ENCODE results near the gene TPRG1L. TPM values are rescaled to one million over a fixed set of nuclear protein-coding genes. Genes with fewer than 3 reads are reported as not detected.
"Not testable (repeated sequence)": the region's sequence is repeated elsewhere in the genome, so short reads cannot be mapped to it uniquely, and the experiment has no call there.

TPRG1L gene
- polyA plus RNA-seq, 1 donor, result 40.4 TPM

DNA sequence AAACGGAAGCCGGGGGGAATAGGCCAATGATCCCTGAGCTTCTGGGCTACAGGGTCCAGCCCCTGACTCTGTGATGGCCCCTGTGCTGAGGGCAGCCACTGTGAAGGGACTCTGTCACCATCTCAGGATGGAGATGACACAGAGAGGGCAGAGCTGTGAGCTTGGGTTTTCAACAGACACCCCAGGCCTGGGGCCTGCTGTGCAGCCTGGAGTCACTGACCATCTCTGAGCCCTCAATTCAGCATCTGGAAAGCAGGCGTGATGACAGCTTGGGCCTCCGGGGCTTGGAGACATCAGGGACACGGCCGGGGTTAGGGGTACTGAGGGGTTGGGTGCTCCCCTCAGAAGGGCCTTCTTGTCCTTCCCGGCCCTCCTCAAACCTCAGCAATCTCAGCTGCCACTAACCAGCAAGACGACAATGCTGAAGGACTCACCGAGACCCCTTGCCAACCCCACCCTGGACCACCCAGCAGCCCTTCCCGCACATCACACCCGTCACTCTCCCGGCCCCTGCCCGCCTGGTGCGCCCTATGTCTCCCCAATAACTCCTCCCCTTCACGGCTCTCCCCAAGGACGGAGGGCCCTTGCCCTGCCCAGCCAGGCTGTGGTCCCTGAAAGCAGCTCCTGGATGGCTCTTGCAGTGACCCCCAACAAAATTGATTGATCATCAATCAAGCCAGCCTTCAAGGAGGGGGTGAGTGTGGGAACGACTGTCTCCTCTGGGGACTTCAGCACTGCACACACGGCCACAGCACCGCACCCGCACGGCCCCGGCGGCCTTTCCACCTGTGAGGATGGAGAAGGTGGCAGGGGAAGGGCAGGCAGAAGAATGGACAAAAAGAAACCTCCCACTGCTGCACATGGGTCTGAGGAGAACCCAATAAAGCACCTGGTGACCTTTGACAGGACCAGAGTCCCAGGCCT, 17.8 kb upstream of the TPRG1L start:
- DNase-seq, result no peak

DNA sequence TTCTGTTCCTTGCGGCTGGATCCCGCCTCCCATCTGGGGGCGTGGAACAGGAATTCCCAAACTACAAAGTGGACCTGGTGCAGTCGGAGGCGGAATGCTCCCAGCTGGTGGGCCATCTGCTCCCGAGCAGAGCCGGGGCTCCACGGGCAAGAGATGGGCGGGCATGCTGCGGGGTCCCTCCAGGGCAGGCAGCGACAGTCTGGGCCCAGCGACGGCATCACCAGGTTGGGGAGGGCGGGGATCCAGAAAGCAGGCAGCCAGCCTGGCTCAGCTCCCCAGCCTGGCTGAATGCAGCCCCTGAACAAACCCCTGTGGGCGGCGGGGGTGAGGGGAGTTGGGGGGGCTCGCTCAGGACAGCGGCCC, 17.1 kb upstream of the TPRG1L start:
- DNase-seq, result no peak

DNA sequence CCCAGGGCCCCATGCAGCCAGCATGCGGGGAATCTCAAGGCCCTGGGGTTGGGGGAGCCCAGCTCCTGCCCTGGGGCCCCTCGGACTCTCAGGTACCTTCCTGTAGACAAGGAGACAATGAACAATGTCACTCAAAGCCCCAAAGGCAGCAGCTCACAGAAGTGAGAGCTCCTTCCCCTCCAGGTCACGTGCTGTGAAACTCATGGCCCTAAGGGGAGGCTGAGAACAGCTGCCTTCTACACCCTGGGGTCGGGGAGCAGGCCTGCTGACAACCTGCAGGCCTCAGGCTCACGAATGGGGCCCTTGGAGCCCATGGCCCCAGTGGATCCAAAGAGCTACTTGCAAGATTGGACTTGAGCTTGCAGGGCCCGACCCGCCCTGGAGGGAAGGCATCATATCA, 16.7 kb upstream of the TPRG1L start:
- no peak for DNase-seq

DNA sequence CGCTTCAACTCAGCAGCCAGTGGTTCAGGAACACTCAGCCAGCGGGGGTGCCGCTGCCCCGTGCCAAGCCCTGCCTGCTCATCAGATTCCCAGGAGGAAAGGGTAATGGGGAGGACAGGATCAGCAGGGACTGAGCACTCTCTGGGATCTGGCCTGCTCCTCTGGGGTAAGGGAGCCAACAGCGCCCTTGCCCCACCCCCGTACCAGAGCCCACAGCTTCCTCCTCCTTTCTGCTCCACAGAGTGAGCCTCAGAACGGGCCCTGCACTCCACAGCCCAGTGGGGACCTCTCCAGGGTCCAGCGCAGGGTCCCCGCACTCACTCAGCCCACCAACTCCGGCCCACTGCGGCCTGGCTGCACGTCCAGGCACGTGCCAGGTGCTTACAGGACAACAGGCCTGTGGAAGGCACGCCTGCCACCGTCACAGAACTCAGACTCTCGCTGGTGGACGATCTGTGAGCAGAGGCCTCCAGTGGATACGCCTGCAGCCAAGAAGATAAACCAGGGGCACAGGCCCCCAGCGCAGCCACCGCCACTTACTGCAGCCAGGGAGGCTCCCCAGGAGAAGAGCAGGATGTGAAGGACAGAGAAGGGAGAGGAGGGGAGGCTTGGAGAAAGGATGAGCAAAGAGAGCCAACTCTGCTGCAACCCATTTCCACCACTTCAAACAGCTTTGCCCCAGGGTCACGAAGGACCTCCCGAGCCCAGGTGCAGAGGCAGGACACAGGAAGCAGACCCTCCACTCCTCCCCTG, 15.6 kb upstream of the TPRG1L start:
- DNase-seq, result no peak

DNA sequence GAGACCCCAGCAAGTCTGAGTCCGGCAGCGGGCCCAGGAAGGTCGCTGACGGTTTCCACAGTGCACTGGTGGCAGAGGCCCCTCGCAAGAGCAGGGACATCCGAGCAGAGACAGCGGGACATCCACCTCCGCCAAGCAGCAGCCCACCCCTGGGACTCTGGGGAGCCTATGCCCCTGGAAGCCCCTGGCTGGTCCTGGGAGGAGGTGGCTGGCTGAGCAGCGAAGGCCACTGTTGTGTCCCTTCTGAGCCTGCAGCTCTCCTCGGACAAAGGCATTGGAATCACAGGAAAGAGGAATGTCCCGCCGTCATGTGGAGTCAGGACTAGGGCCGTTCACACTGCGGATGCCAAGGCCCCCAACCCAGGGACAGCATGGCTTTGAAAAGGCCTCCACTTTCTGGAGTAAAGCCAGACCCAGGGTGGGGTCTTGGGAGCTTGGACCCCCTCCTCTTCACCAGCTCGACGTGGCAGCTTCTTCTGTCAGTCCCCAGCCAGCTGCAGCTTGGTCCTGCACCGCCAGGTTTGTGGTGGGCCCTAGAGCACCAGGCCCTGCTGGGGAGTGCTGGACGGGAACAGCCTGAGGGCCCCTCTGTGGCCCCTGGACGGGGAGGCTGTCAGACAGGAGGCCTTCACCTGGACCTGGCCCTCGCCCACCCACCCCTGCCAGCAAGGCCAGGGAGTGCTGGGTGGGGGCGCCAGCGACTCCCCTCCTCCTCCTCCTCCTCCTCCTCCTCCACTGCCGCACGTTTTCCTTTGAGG, 14.9 kb upstream of the TPRG1L start:
- peak; percentile 5 for DNase-seq

DNA sequence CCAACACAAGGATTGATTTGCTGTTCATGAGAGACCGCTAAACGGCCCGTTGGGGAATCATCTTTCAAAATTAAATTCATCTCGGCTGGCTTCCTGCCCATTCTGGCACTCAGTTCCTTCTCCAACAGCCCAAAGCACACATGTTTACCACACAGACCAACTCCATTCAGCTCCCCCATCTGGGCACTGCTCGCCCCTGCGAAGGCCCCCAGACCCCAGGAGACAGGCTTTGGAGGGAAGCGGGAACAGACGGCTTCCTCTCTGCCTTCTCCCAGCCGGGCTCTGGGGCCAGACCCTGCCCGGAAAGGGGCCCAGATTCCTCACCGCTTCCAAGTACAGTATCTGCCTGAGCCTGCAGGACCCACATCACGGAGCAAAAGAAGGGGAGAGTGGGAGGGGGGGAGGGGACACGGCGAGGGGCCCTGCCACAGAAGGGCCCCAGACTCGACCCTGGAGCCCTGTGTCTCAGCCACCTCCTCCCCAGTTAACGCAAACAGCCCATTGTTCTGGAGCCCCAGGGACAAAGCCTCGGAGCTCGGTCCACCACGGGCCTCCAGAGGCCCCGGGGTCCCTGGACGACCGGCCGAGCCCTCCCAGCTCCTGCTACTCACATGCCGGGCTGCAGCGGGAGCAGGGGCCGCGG, 14.2 kb upstream of the TPRG1L start:
- DNase-seq, result peak; percentile 33

DNA sequence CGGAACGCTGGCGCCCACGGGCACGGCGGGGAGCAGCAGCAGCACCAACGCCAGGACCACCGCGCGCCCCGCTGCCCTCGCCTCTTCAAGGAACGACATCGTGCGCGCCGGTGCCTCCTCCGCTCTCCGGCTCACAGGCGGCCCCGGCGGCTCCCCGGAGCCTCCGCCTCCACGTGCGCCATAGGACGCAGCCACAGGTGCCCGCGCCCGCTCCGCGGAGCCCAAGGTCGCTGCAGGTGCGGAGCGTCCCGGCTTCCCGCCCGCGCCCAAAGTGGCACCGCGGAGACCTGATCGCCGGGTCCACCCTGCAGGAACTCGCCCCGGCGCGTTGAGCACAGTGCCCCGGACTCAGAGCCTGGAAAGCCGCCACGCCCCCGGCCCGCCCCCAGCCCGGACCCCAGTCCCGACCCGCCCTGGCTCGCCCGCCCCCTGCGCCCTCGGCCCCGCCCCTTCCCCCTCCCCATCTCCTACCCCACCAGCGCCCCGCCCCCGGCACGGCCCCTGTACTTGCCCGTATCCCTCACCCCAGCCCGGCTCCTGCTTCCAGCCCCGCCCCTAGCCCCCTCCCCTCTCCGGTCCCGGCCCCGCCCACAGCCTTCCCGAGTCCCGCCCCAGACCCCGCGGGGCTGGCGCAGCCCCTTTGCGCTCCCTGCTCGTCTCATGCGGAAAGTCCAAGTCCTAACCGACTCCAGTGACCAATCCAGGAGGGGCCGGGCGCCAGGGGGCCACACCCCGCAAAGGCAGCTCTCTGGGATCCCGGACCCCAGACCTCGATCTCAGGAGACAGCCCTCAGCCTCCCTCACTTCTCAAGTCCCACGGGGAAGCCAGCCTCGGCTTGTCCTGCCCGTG, 13.4 kb upstream of the TPRG1L start, which contains the start of gene MEGF6:
Gene MEGF6, minus strand, starts transcription at position 339 of the 850 bp plus-strand sequence. Its CDS starts 240 bp downstream, at position 99.
- DNase-seq, result peak; percentile 82

DNA sequence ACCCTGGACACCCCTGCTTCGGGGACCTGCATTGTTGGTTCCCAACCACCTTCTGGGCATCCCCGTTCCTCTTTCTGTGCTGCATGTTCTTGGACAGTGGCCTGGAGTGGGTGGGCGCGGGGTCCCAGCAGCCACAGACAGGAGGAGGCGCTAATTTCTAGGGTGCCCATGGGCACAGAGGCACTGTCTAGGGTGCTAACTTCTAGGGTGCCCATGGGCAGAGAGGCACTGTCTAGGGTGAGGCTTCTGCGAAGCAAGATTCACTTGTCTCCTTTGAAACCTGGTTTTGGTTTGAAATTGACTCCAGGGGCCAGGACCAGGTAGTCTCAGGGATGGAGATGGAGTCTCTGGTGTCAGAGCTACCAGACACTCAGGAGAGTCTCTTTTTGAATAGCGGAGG, 12.7 kb upstream of the TPRG1L start:
- no peak for DNase-seq

DNA sequence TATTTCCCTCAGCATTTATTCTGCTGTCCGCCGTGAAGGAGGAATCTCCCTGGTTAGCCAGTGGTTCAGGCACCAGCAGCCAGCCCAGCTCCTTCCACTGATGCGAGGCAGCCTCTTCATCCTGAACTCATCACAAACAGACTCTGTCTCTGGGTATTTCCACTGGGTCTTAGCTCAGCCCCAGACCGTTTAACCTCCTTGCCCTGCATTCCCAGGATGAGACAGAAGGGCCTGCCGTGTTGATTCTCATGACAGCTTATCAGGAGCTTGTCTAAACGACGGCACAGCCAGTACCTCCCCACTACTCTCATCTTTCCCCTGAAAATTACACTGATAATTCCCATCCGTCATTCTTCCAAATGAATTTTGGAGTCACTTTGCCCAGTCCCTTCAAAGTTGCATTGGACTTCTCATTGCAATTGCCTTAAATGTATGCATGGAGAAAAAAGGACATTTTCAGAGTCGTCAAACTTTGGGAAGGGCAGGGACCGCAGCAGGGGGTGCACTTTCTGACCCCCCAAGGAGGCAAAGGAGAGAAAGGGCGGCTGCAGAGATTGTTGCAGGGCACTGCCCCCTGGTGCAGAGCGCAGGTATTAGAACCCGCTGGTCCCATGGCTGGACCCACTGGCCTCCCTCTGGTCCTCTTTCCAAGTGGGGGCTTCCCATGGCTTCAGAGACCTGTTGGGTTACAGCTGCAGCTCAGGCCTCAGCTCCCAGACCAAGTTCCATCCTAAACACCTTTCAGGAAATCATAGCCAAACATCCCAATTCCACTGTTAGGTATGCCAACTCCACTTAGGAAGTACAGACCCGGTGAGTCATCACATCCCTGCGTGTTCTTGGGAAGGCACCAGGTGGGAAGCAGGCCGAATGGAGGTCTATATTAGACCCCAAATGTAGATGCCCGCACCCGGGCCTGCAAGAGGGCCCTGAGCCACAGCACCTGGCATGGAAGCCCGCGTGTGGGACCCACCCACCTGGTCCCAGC, 9.8 kb upstream of the TPRG1L start:
- no peak for DNase-seq

DNA sequence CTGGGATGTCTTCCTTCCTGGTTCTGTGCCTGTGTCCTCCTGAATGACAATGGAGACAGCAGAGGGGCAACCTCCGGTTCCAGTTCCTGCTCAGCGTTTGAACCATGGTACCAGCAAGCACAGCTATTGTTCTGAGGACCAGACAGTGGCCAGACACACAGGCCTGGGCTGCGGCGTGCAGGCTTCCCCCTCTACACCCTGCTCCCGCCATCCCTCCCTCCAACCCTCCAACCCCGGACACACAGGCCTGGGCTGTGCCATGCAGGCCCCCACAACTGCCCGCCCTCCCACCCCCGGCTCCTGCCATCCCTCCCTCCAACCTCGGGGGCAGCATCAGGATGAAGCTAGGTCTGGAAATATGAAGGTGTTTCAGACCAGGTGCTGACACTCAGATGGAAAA, 8.0 kb upstream of the TPRG1L start:
- DNase-seq, result no peak

DNA sequence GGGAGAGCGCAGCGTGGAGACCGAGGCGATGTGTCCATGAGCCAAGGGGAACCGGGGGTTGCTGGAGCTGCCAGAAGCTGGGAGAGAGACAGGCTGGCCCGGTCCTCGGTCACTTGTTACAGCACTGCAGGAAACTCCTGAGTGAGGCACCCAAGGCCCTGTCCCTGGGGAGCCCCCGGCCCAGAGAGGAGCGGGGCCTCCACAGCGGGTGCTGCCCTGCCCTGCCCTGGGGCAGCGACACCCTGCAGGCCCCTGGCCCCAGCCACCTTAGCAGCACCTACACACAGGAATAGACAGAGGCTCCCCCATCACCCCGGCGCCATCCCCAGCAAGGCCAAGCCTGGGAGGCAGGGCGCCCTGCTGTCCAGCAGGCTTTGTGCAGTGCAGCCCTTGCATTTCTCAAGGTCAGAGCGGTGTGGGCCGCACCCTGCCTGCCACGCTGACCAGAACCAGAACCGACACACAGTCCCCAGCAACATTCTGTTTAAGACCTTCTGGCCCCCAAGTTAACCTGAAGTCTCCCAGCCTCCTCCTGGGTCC, 6.9 kb upstream of the TPRG1L start:
- no peak for DNase-seq

DNA sequence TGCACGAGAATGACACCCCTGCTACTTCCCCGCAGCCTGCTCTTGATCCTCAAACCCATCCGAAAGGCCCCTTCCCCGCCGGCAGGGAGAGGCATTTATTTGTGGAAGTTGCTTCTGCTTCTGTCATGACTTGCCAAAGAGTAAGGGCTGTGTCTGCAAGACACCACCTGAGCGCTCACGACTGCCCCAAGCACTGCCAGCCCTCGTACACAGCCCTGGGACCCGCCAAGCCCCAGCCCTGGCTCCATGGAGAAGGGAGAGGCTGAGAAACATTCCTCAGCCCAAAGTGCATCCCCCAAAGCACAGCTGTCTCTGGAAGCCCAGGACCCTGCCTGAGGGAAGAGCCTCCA, 6.3 kb upstream of the TPRG1L start:
- no peak for DNase-seq

DNA sequence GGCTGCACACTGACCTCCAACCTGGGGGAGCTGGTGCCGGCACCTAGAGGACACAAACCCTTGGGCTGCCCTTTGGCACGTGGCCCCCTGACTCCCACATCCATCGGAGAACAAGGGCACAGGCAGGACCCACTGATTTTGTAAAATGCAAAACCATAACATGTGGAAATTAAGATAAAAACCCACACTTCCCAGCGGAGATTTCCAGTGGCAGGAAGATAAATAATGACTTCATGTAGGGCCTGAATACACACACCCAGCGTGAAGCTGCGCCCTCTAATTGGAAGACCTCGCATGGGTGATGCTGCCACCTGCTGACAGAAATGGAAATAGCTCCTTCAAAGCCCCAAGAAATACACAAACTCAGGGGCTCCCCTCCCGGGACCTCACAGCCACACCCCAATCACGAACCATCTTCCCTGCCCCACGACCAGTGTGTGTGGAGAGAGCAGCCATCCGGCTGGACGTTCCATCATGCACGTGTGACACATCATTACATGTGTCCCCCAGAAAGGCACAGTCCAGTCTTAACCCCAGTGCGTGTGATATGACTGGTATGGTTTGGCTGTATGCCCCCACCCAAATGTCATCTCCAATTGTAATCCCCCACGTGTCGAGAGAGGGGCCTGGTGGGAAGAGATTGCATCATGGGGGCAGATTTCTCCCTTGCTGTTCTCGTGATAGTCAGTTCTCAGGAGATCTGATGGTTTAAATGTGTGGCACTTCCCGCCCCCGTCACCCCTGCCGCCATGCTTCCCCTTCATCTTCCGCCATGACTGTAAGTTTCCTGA, 5.7 kb upstream of the TPRG1L start:
- DNase-seq, result peak; percentile 66

DNA sequence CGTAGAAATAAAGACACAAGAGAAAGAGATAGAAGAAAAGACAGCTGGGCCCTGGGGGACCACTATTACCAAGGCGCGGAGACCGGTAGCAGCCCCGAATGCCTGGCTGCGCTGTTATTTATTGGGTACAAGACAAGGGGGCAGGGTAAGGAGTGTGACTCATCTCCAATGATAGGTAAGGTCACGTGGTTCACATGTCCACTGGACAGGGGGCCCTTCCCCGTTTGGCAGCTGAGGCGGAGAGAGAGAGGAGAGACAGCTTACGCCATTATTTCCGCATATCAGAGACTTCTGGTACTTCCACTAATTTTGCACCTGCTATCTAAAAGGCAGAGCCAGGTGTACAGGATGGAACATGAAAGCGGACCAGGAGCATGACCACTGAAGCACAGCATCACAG, 4.1 kb upstream of the TPRG1L start:
- no peak for DNase-seq

DNA sequence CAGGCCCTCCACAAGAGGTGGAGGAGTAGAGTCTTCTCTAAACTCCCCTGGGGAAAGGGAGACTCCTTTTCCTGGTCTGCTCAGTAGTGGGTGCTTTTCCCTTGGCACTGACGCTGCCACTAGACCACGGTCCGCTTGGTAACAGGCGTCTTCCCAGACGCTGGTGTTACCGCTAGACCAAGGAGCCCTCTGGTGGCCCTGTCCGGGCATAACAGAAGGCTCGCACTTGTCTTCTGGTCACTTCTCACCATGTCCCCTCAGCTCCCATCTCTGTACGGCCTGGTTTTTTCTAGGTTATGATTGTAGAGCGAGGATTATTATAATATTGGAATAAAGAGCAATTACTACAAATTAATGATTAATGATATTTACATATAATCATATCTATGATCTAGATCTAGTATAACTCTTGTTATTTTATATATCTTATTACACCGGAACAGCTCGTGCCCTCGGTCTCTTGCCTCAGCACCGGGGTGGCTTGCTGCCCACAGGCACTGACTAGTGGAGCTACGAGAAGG, 3.6 kb upstream of the TPRG1L start:
- DNase-seq, result peak; percentile 15

DNA sequence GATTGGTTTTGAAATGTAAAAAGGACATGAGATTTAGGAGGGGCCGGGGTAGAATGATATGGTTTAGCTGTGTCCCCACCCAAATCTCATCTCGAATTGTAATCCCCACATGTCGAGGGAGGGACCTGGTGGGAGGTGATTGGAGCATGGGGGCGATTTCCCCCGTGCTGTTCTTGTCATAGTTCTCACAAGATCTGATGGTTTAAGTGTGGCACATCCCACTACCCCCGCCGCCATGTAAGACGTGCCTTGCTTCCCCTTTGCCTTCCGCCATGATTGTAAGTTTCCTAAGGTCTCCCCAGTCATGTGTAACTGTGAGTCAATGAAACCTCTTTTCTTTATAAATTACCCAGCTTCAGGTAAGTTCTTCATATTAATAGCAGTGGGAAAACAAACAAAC, 2.7 kb upstream of the TPRG1L start:
- not testable (repeated sequence) for DNase-seq

DNA sequence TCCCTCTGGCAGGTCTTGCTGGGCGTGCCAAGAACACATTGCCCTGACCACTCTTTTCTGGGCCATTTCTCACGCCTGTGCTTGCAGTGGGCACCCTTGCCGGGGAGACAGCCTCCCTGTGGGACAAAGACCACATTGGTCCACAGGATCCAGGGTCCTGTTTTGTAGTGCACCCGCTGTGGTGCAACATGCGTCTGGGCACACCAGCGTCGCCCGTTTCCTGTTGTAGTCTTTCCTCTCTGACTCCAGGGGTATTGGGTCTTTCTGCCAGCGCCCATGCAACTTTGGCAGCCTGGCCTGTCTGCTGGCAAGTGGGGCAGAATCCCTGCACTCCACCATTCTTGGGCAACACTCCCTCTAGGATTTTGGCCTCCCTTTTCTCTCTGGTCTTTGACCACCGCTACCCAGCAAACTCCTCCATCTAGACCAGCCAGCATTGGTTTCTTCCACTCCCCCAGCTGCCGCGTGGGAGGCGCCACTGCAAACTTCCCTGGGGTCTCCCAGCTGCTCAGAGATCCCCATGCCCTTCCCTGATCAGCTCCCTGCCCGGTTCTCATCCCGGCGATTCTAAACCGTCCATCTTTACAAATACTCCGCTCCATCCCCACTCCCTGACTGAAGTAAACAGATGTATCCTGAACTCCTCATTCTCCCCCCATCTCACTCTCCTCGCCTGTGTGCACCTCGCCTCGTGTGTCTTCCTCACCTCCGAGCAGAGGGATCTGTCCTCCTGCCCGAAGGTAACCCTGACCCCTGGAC, 1.2 kb upstream of the TPRG1L start:
- peak; percentile 17 for DNase-seq
